Endothelial cell of umbilical vein (primary cell): ENCODE measurements around the gene CUL5. TPM values are rescaled to one million over a fixed set of nuclear protein-coding genes. Genes with fewer than 3 reads are reported as not detected.

Experiments used
- BruUV-seq: library from RNA; stranded (reverse); fragments of 400-500 nt; replicated peaks from 2 replicates; lab custom pipeline; 2021; lab: Mats Ljungman, UMichigan
- CTCF ChIA-PET: fragments of 300-600, 350-600 bp; sonication (Branson Sonifier 250); formaldehyde crosslinking; loops from one replicate; lab custom pipeline; 2021; ENCODE audit warnings: antibody characterized with exemption, inconsistent platforms; lab: Charles Lee
- POLR2A ChIA-PET: fragments of 300-600, 350-600 bp; sonication (Branson Sonifier 250); formaldehyde crosslinking; loops from one replicate; lab custom pipeline; 2021; ENCODE audit warnings: antibody characterized with exemption, inconsistent platforms; lab: Charles Lee
- DNase-seq: peaks from one replicate; pipeline ENCODE4 v3.0.0-alpha.2; 2011; ENCODE audit warnings: low read depth, low spot score
- FAIRE-seq: peaks from 2 replicates; lab custom pipeline; 2011; peaks lifted over from hg19 to GRCh38; lab: Jason Lieb, UNC
- H2AFZ ChIP-seq: 2 replicates; pipeline ENCODE4 v1.6.0; 2012; ENCODE audit warnings: low read depth, low read length, control low read depth, inconsistent platforms
- H3K27ac ChIP-seq: 2 replicates; pipeline ENCODE4 v1.5.1; 2011; ENCODE audit warnings: low read depth, mild to moderate bottlenecking, control low read depth, low read length, moderate library complexity; ENCODE audit not compliant: insufficient read depth
- H3K27me3 ChIP-seq, 2 experiments: 2 replicates each; pipeline versions ENCODE4 v1.6.0 to v1.6.1; 2011; ENCODE audit warnings: low read length in 2 of 2, mixed read lengths in 1 of 2; ENCODE audit not compliant: control insufficient read depth in 2 of 2, insufficient read depth in 2 of 2
- H3K36me3 ChIP-seq, 2 experiments: 2 replicates in 1 of 2; 3 replicates in 1 of 2; pipeline ENCODE4 v1.5.1; 2011; ENCODE audit warnings: low read length in 2 of 2, mild to moderate bottlenecking in 1 of 2, moderate library complexity in 1 of 2; ENCODE audit not compliant: control insufficient read depth in 2 of 2, insufficient read depth in 2 of 2; ENCODE audit errors: extremely low read depth in 1 of 2
- H3K4me1 ChIP-seq: 3 replicates; pipeline ENCODE4 v1.5.1; 2011; ENCODE audit warnings: mild to moderate bottlenecking, low read length; ENCODE audit not compliant: control insufficient read depth, insufficient read depth; ENCODE audit errors: extremely low read depth
- H3K4me2 ChIP-seq: 2 replicates; pipeline ENCODE4 v1.6.1; 2011; ENCODE audit warnings: low read length, control low read depth, mixed read lengths; ENCODE audit not compliant: insufficient read depth
- H3K4me3 ChIP-seq, 3 experiments: fragments of 200-600 bp in 1 of 3; sonication (generic), shearing (Covaris generic) in 1 of 3; replicated peaks in 1 of 3; 2 replicates each; pipeline ENCODE4 v1.5.1; 2011 to 2016; ENCODE audit warnings: control low read depth in 3 of 3, low read length in 3 of 3, mild to moderate bottlenecking in 2 of 3, inconsistent platforms in 1 of 3, low read depth in 1 of 3, moderate library complexity in 1 of 3; ENCODE audit not compliant: insufficient read depth in 1 of 3
- H3K79me2 ChIP-seq: 2 replicates; pipeline ENCODE4 v1.6.0; 2012; ENCODE audit warnings: low read length, inconsistent platforms; ENCODE audit not compliant: control insufficient read depth, insufficient read depth
- H3K9ac ChIP-seq: replicated peaks from 2 replicates; pipeline ENCODE3; 2011; ENCODE audit warnings: low read length, control low read depth; ENCODE audit not compliant: insufficient read depth; ENCODE audit errors: extremely low read depth
- H3K9me1 ChIP-seq: replicated peaks from 3 replicates; pipeline ENCODE4 v1.6.0; 2011; ENCODE audit warnings: mild to moderate bottlenecking, low read length; ENCODE audit not compliant: control insufficient read depth, insufficient read depth; ENCODE audit errors: extremely low read depth
- H3K9me3 ChIP-seq: replicated peaks from 2 replicates; pipeline ENCODE4 v1.5.1; 2012; ENCODE audit warnings: low read length, inconsistent platforms; ENCODE audit not compliant: control insufficient read depth, insufficient read depth
- H4K20me1 ChIP-seq: replicated peaks from 2 replicates; pipeline ENCODE3; 2011; ENCODE audit warnings: mild to moderate bottlenecking, low read length; ENCODE audit not compliant: control insufficient read depth, insufficient read depth; ENCODE audit errors: extremely low read depth
- CTCF ChIP-seq, 2 donors: IDR thresholded peaks; 1 replicate in 1 of 2; 2 replicates in 1 of 2; pipeline ENCODE4 v1.5.1; 2011; ENCODE audit warnings: low read length in 2 of 2, mild to moderate bottlenecking in 2 of 2, moderate library complexity in 2 of 2, control low read depth in 1 of 2, inconsistent platforms in 1 of 2, low read depth in 1 of 2; ENCODE audit not compliant: insufficient read depth in 1 of 2; ENCODE audit errors: extremely low read depth in 1 of 2
- EZH2 ChIP-seq: IDR thresholded peaks from 2 replicates; pipeline ENCODE4 v1.6.1; 2012; ENCODE audit warnings: borderline replicate concordance, low read depth, mild to moderate bottlenecking, moderate library complexity, low read length, inconsistent platforms; ENCODE audit not compliant: severe bottlenecking
- FOS ChIP-seq: IDR thresholded peaks from 2 replicates; pipeline ENCODE4 v1.6.1; 2011; ENCODE audit warnings: mild to moderate bottlenecking, low read length, moderate library complexity, borderline replicate concordance; ENCODE audit not compliant: insufficient read depth
- GATA2 ChIP-seq: IDR thresholded peaks from 2 replicates; pipeline ENCODE4 v1.7.0; 2011; ENCODE audit warnings: low read depth, mild to moderate bottlenecking, moderate library complexity, mixed read lengths, low read length; ENCODE audit not compliant: insufficient read length, insufficient read depth
- JUN ChIP-seq: IDR thresholded peaks from 2 replicates; pipeline ENCODE4 v1.6.1; 2011; ENCODE audit warnings: borderline replicate concordance, low read depth; ENCODE audit not compliant: insufficient read length, insufficient read depth
- MYC ChIP-seq: IDR thresholded peaks from one replicate; pipeline ENCODE4 v1.6.1; 2011; ENCODE audit warnings: mild to moderate bottlenecking, low read depth, low read length
- POLR2A ChIP-seq: IDR thresholded peaks from 2 replicates; pipeline ENCODE4 v1.6.1; 2012; ENCODE audit warnings: low read depth, mild to moderate bottlenecking, control low read depth, low read length
- POLR2AphosphoS5 ChIP-seq: IDR thresholded peaks from 2 replicates; pipeline ENCODE4 v1.6.1; 2012; ENCODE audit warnings: low read depth, mild to moderate bottlenecking, control low read depth, low read length, moderate library complexity; ENCODE audit not compliant: insufficient read depth
- dilution Hi-C: fragments of 300-500 bp; cut with MboI; formaldehyde crosslinking; loops from one replicate; pipeline ENCODE4 v1.15.0; 2019; ENCODE audit warnings: low sequenced_read_pairs; ENCODE audit not compliant: extremely low pct_ligation_motif_present
- intact Hi-C: fragments of 100-400 bp; cut with micrococcal nuclease; formaldehyde crosslinking; loops from one replicate; pipeline ENCODE4 v1.10.0; 2022
- polyA plus RNA-seq, 4 experiments: library from polyadenylated mRNA; depleted of rRNA in 3 of 4; stranded (reverse) in 3 of 4; unstranded in 1 of 4; fragments of >200 nt; gene quantifications; 2 replicates each; pipeline versions ENCODE4 v1.2.1 to v1.2.3, GENCODE V29; 2011 to 2012; ENCODE audit warnings: missing spikeins in 1 of 4
- small RNA-seq: library from RNA; depleted of rRNA; stranded (forward); fragments of <200 nt; gene quantifications from one replicate; pipeline ENCODE3, GENCODE V24; 2012; ENCODE audit warnings: low replicate concordance, low read depth; ENCODE audit not compliant: insufficient read depth, insufficient read length
- total RNA-seq: library from RNA; stranded (reverse); gene quantifications from 2 replicates; pipeline ENCODE4 v1.2.3, GENCODE V29; 2021
- TF ChIP-seq, protein P1 (sequence below): IDR thresholded peaks from 2 replicates; pipeline ENCODE4 v1.6.1; 2011; ENCODE audit not compliant: insufficient read depth, insufficient read length

CUL5 gene
- total and polyA plus RNA-seq, 2 donors (not counting 3 experiments of a cell fraction or from before 2014, with no cell fraction given), result 9.9 to 36.6 TPM

DNA sequence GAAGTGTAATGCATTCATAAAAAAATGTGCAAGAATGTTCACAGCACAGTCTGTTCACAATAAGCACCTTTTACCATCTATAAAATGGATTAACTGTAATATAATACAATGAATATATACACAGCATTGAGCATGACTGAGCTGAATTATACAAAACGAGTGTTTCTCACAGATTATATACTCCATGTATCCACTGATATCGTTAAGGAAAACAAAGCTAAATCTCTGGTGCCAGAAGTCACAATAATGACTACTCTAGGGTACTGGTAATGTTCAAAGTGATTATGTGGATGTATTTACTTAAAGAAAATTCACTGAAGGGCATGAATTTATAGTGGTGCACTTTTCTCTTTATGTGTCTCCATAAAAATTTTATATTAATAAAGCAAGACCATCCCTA lies 145.9 kb downstream of the CUL5 start:
- TF ChIP-seq EZH2 (no peak), FOS (no peak), JUN (no peak), POLR2A (no peak), CTCF (IDR thresholded peaks at IDR 0.05; ENCODE audit: extremely low read depth in 1 of 2, insufficient read depth in 1 of 2, low read depth in 1 of 2, low read length in 2 of 2) (no peak), POLR2AphosphoS5 (no peak), GATA2 (no peak), MYC (no peak)
- TF ChIP-seq, protein P1, sequence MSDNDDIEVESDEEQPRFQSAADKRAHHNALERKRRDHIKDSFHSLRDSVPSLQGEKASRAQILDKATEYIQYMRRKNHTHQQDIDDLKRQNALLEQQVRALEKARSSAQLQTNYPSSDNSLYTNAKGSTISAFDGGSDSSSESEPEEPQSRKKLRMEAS, result no peak
- H3K9me1 ChIP-seq, result no peaks in the 10 kb centered on the region
- POLR2A ChIA-PET, result interaction anchor here (1.3 kb wide), 1 partner anchor 10 kb away, joined by 3 read pairs; no protein-coding TSS in a partner anchor
- FAIRE-seq, result no peak
- no peak overlapping the region for H2AFZ ChIP-seq
- no peaks in the 10 kb centered on the region for H3K9me3 ChIP-seq
- dilution Hi-C loops (no loop called here), intact Hi-C loops (no loop called here)
- no peak overlapping the region for H3K4me3 ChIP-seq
- H3K27me3 ChIP-seq, result no peaks in the 10 kb centered on the region
- no peaks in the 10 kb centered on the region for H3K4me1 ChIP-seq
- H3K9ac ChIP-seq, result no peak overlapping the region
- H3K27ac ChIP-seq, result no peak overlapping the region
- CTCF ChIA-PET, result interaction anchor here (1.0 to 1.3 kb wide), 2 partner anchors 11 to 37 kb away, joined by 3 to 4 read pairs; no protein-coding TSS in a partner anchor
- DNase-seq, result no peak
- H4K20me1 ChIP-seq, result no peaks in the 10 kb centered on the region
- BruUV-seq, result no TSS peak
- H3K79me2 ChIP-seq, result no peaks in the 10 kb centered on the region
- H3K4me2 ChIP-seq, result no peak overlapping the region
- peaks cover 3 to 4% of the 10 kb centered on the region in 2 experiments for H3K36me3 ChIP-seq

Small RNA genes lying within 50 kb of the gene (small RNA-seq; reads per million reads assigned to genes)
- gene RF00019, result not detected

Other genes starting within 250 kb of the CUL5 start
- 57.8 and 59.7 TPM in 2 replicates for gene SLC35F2, start 150.1 kb upstream of the CUL5 start, total RNA-seq
- 37.2 and 41.0 TPM in 2 replicates for gene SLC35F2, start 150.1 kb upstream of the CUL5 start, polyA plus RNA-seq
- not detected in 2 replicates for gene RAB39A, start 80.5 kb upstream of the CUL5 start, total RNA-seq
- not detected in 2 replicates for gene RAB39A, start 80.5 kb upstream of the CUL5 start, polyA plus RNA-seq
- 51.7 and 59.9 TPM in 2 replicates for gene ACAT1, start 112.7 kb downstream of the CUL5 start, total RNA-seq
- gene ACAT1, start 112.7 kb downstream of the CUL5 start, polyA plus RNA-seq, result 32.6 and 36.8 TPM in 2 replicates
- 19.0 and 19.7 TPM in 2 replicates for gene NPAT, start 213.7 kb downstream of the CUL5 start, total RNA-seq
- gene NPAT, start 213.7 kb downstream of the CUL5 start, polyA plus RNA-seq, result 4.0 and 4.4 TPM in 2 replicates
- 49.7 and 52.1 TPM in 2 replicates for gene ATM, start 214.2 kb downstream of the CUL5 start, total RNA-seq
- 8.3 and 11.8 TPM in 2 replicates for gene ATM, start 214.2 kb downstream of the CUL5 start, polyA plus RNA-seq